ENCODE data around the gene MYL3.
"Not testable (repeated sequence)": the region's sequence is repeated elsewhere in the genome, so short reads cannot be mapped to it uniquely, and the experiment has no call there.

Gene MYL3

DNA sequence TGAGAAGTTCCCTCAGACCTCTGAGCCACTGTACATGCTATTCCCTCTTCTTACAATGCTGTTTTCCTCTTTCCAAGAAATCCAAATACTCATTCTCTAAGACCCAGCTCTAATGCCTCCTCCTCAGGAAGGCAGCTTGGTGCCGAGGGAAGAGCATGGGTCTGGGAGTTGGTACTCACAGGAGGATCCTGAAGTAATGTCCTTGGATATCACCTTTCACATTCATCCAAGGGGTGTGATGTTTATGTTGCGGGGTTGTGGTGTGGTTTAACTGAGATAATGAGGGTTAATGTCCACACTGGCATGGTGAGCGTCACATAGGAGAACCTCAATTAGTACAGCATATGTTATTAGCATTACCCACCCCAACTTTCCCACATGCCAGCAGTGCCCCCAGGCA lies 31.9 kb downstream of the MYL3 start:
- no peak for DNase-seq

DNA sequence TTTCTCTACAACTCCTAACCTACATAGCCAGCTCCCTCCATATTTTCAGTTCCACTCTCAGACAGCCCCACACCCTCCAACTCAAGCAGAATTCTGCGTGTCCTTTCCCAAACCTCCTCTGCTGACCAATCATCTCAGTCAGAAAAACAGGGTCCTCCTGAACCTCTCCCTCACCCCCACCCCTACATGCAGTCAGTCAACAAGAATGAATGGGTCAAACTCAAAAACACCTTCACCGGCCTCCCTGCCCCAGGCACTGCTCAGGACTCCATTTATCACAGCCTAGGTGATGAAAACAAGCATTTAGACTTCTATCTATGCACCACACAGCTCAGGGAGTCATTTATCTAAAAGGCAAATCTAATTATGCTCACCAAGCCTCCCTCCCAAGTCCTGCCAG lies 32.4 kb downstream of the MYL3 start:
- DNase-seq = no peak

DNA sequence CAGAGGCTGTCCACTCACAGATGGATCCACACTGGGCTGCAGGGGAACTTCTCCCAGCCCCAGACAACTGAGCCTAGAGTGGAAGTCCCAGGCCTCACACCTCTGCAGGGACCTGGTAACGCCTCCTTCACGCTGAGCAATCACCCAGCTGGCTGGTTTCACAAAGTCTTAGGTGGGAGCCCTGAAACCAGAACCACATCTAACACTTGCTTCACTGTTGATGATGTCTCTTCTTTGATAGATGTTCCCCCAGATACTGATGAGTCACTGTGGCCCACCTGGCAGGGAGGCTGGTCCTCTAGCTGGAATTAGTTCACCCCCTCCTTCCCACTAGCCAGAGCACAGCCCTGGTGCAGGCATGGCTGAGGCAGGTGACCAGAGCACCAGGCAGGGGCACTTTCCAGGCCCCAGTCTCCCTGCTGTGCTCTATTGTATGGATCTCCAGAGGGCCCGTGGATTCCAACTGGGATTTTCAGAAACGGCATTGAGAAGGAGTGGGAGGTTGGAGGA lies 33.5 kb downstream of the MYL3 start:
- DNase-seq = no peak

DNA sequence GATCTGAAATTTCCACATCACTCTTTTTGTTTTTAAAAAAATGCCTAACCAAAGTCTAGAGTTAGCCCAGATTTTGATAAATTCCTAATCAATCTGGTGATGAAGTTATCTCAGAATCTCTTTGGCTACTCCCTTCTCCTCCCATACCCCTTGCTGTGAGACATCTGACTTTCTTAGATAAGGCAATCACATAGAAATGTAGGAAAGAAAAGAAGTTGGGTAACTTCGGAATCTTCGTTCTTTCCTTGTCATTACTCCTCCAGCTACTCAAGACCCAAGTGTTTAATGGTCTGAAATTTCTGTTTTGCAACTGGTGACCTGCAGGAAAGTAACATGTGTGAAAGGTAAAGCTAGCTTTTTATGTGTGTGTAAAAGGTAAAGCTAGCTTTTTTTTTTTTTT lies 37.8 kb downstream of the MYL3 start:
- DNase-seq = no peak

DNA sequence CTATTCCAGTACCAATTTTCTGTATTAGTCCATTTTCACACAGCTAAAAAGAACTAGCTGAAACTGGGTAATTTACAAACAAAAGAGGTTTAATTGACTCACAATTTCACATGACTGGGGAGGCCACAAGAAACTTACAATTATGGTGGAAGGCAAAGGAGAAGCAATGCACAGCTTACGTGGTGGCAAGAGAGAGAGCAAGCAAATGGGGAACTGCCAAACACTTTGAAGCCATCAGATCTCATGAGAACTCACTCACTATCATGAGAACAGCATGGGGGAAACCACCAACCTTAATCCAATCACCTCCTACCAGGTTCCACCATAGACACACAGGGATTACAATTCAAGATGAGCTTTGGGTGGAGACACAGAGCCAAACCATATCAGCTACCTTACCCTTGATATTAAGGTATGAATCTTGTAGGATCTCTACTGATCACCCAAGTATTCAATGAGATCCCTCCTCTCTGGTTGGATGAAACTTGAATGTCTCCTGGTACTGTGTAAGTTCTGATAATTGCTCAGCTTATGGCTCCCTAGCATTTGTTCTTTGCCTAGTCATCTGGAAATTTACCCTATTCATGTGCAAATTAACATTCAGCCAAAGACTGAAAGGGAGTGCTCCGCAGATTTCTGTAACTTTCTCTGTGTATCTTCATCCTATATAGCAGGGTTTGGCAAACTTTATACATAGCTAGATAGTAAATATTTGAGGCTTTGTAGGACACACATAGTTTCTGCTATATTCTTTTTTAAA lies 38.9 kb downstream of the MYL3 start:
- no peak for DNase-seq

DNA sequence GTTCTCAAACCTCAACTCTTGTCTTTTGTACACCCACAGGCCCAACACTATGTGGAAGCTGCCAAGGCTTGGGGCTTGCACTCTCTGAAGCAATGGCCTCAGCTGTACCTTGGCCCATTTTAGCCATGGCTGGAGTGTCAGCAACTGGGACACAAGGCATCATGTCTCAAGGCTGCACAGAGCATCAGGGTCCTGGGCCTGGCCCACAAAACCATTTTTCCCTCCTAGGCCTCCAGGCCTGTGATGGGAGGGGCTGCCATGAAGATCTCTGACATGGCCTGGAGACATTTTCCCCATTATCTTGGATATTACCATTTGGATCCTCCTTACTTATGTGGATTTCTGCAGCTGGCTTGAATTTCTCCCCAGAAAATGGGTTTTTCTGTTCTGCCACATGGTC lies 39.9 kb downstream of the MYL3 start:
- not testable (repeated sequence) for DNase-seq

GRCh38 chr3:46821553-46821952 lies 41.7 kb downstream of the MYL3 start:
- DNase-seq = no peak

GRCh38 chr3:46820852-46821251 lies 42.4 kb downstream of the MYL3 start:
- DNase-seq = no peak

- peak in 9 of 51 donors; percentile 3 to 22 (median 6) for DNase-seq
Measured at GRCh38 chr3:46812237-46812791, 50.9 kb downstream of the MYL3 start.

- DNase-seq = no peak
Measured at GRCh38 chr3:46811615-46812236, 51.5 kb downstream of the MYL3 start.

DNA sequence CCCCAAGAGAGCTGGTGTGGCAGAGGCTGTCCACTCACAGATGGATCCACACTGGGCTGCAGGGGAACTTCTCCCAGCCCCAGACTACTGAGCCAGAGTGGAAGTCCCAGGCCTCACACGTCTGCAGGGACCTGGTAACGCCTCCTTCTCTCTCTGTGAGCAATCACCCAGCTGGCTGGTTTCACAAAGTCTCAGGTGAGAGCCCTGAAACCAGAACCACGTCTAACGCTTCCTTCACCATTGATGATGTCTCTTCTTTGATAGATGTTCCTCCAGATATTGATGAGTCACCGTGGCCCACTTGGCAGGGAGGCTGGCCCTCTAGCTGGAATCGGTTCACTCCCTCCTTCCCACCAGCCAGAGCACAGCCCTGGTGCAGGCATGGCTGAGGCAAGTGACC lies 54.5 kb downstream of the MYL3 start:
- not testable (repeated sequence) for DNase-seq

All from hypothalamus (tissue), 51 donors.